Mesenchymal stem cell (in vitro differentiated cells and primary cell): ENCODE measurements around the gene TRPM4.
A peak's percentile ranks its signal among the peaks of the same experiment; 100 is the strongest.

Experiments used
- DNase-seq: peaks from one replicate; pipeline ENCODE4 v3.0.0-alpha.2; 2013
- H2AFZ ChIP-seq: one replicate; pipeline ENCODE4 v1.6.1; 2013; ENCODE audit warnings: low read depth, mild to moderate bottlenecking, control low read depth, inconsistent platforms, low read length, moderate library complexity
- H2AK5ac ChIP-seq: 2 replicates; pipeline ENCODE4 v1.6.1; 2013; ENCODE audit warnings: low read length, moderate library complexity, mild to moderate bottlenecking, inconsistent platforms; ENCODE audit not compliant: severe bottlenecking
- H2BK120ac ChIP-seq: one replicate; pipeline ENCODE4 v1.6.1; 2013; ENCODE audit warnings: low read depth, mild to moderate bottlenecking, inconsistent platforms, low read length, moderate library complexity
- H2BK12ac ChIP-seq, 2 experiments: one replicate each; pipeline ENCODE4 v1.6.1; 2013; ENCODE audit warnings: inconsistent platforms in 2 of 2, low read length in 2 of 2, mild to moderate bottlenecking in 2 of 2, moderate library complexity in 2 of 2, control low read depth in 1 of 2
- H2BK15ac ChIP-seq: one replicate; pipeline ENCODE4 v1.6.1; 2013; ENCODE audit warnings: mild to moderate bottlenecking, low read depth, inconsistent platforms; ENCODE audit not compliant: poor library complexity, severe bottlenecking
- H2BK5ac ChIP-seq: 2 replicates; pipeline ENCODE4 v1.6.1; 2013; ENCODE audit warnings: low read depth, mild to moderate bottlenecking, low read length, control low read depth, inconsistent platforms; ENCODE audit not compliant: poor library complexity, severe bottlenecking
- H3K14ac ChIP-seq, 2 experiments: one replicate each; pipeline ENCODE4 v1.6.1; 2013; ENCODE audit warnings: inconsistent platforms in 2 of 2, low read length in 2 of 2, control low read depth in 1 of 2, mild to moderate bottlenecking in 1 of 2, moderate library complexity in 1 of 2
- H3K18ac ChIP-seq, 2 experiments: one replicate each; pipeline ENCODE4 v1.6.1; 2013; ENCODE audit warnings: inconsistent platforms in 2 of 2, low read length in 2 of 2, control low read depth in 1 of 2, low read depth in 1 of 2, mild to moderate bottlenecking in 1 of 2
- H3K23ac ChIP-seq, 2 experiments: one replicate each; pipeline ENCODE4 v1.6.1; 2013; ENCODE audit warnings: inconsistent platforms in 2 of 2, low read length in 2 of 2, mild to moderate bottlenecking in 2 of 2, moderate library complexity in 2 of 2, control low read depth in 1 of 2
- H3K27ac ChIP-seq: 2 replicates; pipeline ENCODE4 v1.5.1; 2013; ENCODE audit warnings: mild to moderate bottlenecking, moderate library complexity, low read length, control low read depth, inconsistent platforms; ENCODE audit not compliant: poor library complexity, severe bottlenecking
- H3K27me3 ChIP-seq, 2 experiments: 2 replicates each; pipeline versions ENCODE4 v1.6.1 to v1.7.0; 2013; ENCODE audit warnings: low read length in 2 of 2, mild to moderate bottlenecking in 2 of 2, moderate library complexity in 2 of 2, control low read depth in 1 of 2, inconsistent platforms in 1 of 2; ENCODE audit not compliant: control insufficient read depth in 1 of 2, insufficient read depth in 1 of 2
- H3K36me3 ChIP-seq, 2 experiments: 2 replicates each; pipeline versions ENCODE4 v1.6.1 to v1.7.0; 2013; ENCODE audit warnings: low read length in 2 of 2, control low read depth in 1 of 2, inconsistent platforms in 1 of 2, low read depth in 1 of 2, mild to moderate bottlenecking in 1 of 2; ENCODE audit not compliant: insufficient read depth in 2 of 2, control insufficient read depth in 1 of 2
- H3K4ac ChIP-seq, 2 experiments: one replicate each; pipeline ENCODE4 v1.6.1; 2013; ENCODE audit warnings: inconsistent platforms in 2 of 2, low read length in 2 of 2, mild to moderate bottlenecking in 2 of 2, moderate library complexity in 2 of 2, control low read depth in 1 of 2, low read depth in 1 of 2
- H3K4me1 ChIP-seq: 2 replicates; pipeline ENCODE4 v1.6.1; 2013; ENCODE audit warnings: low read depth, low read length, control low read depth; ENCODE audit not compliant: control insufficient read depth, insufficient read depth
- H3K4me2 ChIP-seq: 2 replicates; pipeline ENCODE4 v1.6.1; 2013; ENCODE audit warnings: low read length, mild to moderate bottlenecking, inconsistent platforms; ENCODE audit not compliant: poor library complexity, severe bottlenecking
- H3K4me3 ChIP-seq, 2 experiments: 2 replicates each; pipeline versions ENCODE4 v1.5.1 to v1.7.0; 2013; ENCODE audit warnings: low read length in 2 of 2, mild to moderate bottlenecking in 2 of 2, control low read depth in 1 of 2, low read depth in 1 of 2; ENCODE audit not compliant: insufficient read depth in 1 of 2
- H3K79me1 ChIP-seq: replicated peaks from 2 replicates; pipeline ENCODE4 v1.6.1; 2013; ENCODE audit warnings: mild to moderate bottlenecking, control low read depth, low read length, inconsistent platforms; ENCODE audit not compliant: poor library complexity, severe bottlenecking
- H3K9ac ChIP-seq: 2 replicates; pipeline ENCODE4 v1.7.0; 2013; ENCODE audit warnings: mild to moderate bottlenecking, low read length, moderate library complexity
- H3K9me3 ChIP-seq: 2 replicates; pipeline ENCODE4 v1.7.0; 2013; ENCODE audit warnings: mild to moderate bottlenecking, low read length; ENCODE audit not compliant: control insufficient read depth
- H4K8ac ChIP-seq: one replicate; pipeline ENCODE4 v1.6.1; 2013; ENCODE audit warnings: inconsistent platforms, mild to moderate bottlenecking, low read length, moderate library complexity
- H4K91ac ChIP-seq: one replicate; pipeline ENCODE4 v1.6.1; 2013; ENCODE audit warnings: mild to moderate bottlenecking, low read length, inconsistent platforms
- WGBS: methylation state at CpG from one replicate; pipeline ENCODE4 v1.1.7; 2013; ENCODE audit warnings: mixed read lengths; 5-methylcytosine and 5-hydroxymethylcytosine counted together

TRPM4 gene

DNA sequence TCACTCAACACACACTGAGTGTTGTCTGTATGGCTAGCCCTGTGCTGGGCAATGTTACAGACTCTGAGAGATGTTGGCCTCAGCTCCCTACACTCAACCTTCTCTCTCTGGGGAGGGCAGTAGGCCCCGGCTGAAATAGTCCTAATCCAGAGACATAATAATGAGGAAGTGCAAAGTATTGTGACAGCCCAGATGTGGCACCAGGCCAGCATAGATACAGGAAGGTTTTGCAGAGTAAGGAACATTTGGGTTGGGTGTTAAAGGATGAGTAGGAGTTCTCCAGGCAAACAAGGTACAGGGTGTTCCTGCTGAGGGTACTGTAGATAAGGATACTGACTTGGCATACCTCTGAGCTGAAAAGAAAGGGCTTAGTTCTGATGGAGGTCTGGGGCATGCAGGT, 41.0 kb upstream of the TRPM4 start:
- H3K4me2 ChIP-seq = no peak overlapping the region
- H2BK15ac ChIP-seq = no peak overlapping the region
- H3K4ac ChIP-seq = no peak overlapping the region
- no peak overlapping the region for H4K8ac ChIP-seq
- peaks cover 32% of the 10 kb centered on the region for H3K4me1 ChIP-seq
- H3K36me3 ChIP-seq = peaks cover 0 to 6% of the 10 kb centered on the region in 2 experiments
- peaks cover 3% of the 10 kb centered on the region for H3K79me1 ChIP-seq
- no peak for DNase-seq
- H3K4me3 ChIP-seq = no peak overlapping the region
- no peak overlapping the region for H2BK120ac ChIP-seq
- 87% methylated on average over 1 of the region's 1 CpG for WGBS
- H3K27ac ChIP-seq = no peak overlapping the region
- peak overlapping the region in 1 of 2 experiments; percentile 22 for H2BK12ac ChIP-seq
- no peak overlapping the region for H2AK5ac ChIP-seq
- H3K23ac ChIP-seq = no peak overlapping the region
- no peak overlapping the region for H3K9ac ChIP-seq
- H3K27me3 ChIP-seq = peaks cover 11% of the 10 kb centered on the region in 2 experiments
- no peaks in the 10 kb centered on the region for H3K9me3 ChIP-seq
- no peak overlapping the region for H3K18ac ChIP-seq
- H4K91ac ChIP-seq = no peak overlapping the region
- no peak overlapping the region for H3K14ac ChIP-seq
- H2BK5ac ChIP-seq = no peak overlapping the region
- H2AFZ ChIP-seq = no peak overlapping the region

DNA sequence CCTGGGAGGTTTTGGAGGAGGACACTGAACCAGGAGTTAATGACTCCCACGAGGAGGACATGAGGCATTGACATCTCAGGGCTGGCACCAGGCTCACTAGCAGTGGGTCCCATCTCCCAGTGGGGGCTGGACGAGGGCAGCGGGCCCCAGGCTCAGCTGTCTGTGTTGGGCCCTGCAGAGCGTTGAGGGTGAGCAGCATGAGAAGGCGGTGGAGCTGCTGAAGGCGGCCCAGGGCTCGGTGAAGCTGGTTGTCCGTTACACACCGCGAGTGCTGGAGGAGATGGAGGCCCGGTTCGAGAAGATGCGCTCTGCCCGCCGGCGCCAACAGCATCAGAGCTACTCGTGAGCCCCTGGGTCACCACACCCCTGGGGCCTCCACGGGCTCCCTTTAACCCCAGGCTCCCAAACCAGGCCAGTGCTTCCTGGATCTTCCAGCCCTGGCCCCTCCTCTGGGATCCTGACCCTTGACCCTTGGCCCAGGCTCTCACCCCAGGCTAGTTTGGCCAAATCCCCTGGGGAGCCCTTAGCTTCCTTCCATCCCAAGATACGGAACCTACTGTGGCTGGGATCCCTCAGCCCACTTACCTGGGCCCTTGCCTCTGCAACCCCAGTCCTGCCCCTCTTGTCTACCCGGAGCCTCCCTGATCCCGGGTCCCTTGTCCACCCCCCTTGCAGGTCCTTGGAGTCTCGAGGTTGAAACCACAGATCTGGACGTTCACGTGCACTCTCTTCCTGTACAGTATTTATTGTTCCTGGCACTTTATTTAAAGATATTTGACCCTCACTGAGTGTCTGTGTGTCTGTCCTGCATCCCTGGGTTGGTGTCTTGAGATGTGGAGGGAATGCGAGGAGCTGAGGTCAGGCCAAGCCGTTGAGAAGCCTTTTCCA, 39.7 kb upstream of the TRPM4 start:
- Histone ChIP-seq H2BK120ac (no peak overlapping the region), H3K4ac (no peak overlapping the region), H2BK5ac (no peak overlapping the region), H3K4me3 (peak overlapping the region; percentile 71 to 84), H3K4me1 (peaks cover 32% of the 10 kb centered on the region), H2AK5ac (no peak overlapping the region), H2BK15ac (no peak overlapping the region), H4K91ac (peak overlapping the region; percentile 37), H3K36me3 (peaks cover 0 to 6% of the 10 kb centered on the region in 2 experiments), H2BK12ac (peak overlapping the region in 1 of 2 experiments; percentile 93), H3K27ac (peak overlapping the region; percentile 44), H3K27me3 (peaks cover 11 to 14% of the 10 kb centered on the region in 2 experiments), H4K8ac (peak overlapping the region; percentile 14), H3K14ac (no peak overlapping the region), H3K9ac (peak overlapping the region; percentile 90), H3K79me1 (peaks cover 1% of the 10 kb centered on the region), H3K23ac (no peak overlapping the region), H3K9me3 (no peaks in the 10 kb centered on the region), H3K18ac (peak overlapping the region in 1 of 2 experiments; percentile 88), H2AFZ (peak overlapping the region; percentile 97), H3K4me2 (peak overlapping the region; percentile 85)
- 85% methylated on average over 24 of the region's 26 CpGs for WGBS
- no peak for DNase-seq

DNA sequence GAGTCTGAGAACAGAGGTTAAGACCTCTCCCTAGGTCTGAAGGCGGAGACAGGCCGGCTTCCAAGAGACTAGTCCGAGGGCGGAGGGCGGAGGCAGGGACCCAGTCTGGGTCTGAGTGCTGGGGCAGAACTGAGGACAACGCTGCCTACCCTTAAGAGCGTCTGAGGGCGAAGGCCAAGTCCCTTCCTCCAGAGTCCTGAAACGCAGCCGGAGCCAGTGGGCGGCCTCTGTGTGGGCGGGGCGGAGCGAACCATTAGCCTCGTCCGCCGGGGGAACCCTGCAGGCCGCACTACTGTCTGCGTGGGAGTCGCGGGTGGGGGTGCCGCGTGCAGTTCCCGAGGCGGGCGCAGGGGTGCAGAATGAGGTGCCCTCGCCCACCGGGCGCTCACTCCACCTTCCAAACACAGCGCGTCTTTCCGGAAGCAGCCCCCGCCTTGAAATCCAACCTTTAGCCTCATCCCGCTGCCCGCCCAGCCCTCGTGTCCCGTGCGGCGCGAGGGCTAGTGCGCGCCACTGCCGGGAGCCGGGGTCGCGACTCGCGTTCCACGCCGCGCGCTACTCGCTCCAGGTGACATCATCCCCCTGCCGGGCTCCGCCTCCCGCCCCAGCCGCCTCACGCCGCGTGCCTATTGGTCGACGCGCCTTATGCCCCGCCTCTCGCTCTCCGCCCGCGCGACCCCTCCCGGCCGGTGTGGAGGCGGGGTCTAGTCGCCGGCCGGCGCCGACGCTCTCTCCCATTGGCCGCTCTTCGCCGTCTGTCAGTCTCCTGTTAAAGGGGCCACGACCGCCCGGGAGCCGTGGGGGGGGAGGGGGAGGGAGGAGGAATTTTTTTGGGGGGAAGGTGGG, 38.8 kb upstream of the TRPM4 start, which contains the start of gene C19orf73:
Gene C19orf73 (minus strand): TSS at position 579 of the 846 bp plus-strand sequence. CDS start 121 bp downstream, at position 458.
- DNase-seq = peak; percentile 95
- Histone ChIP-seq H2AK5ac (no peak within 1 kb of the TSS), H4K91ac (peak within 1 kb of the TSS; percentile 81), H3K4me3 (peak within 1 kb of the TSS; percentile 71 to 84), H3K14ac (peak within 1 kb of the TSS in 1 of 2 experiments; percentile 68), H2BK120ac (peak within 1 kb of the TSS; percentile 52), H3K23ac (no peak within 1 kb of the TSS), H2AFZ (peak within 1 kb of the TSS; percentile 97), H3K4me1 (peaks cover 30% of the 10 kb centered on the region), H3K79me1 (peaks cover 1% of the 10 kb centered on the region), H2BK12ac (peak within 1 kb of the TSS; percentile 52 to 93), H3K9me3 (no peaks in the 10 kb centered on the region), H3K27ac (peak within 1 kb of the TSS; percentile 71), H3K9ac (peak within 1 kb of the TSS; percentile 90), H2BK15ac (peak within 1 kb of the TSS; percentile 96), H2BK5ac (peak within 1 kb of the TSS; percentile 46), H3K4ac (peak within 1 kb of the TSS; percentile 83 to 94), H3K27me3 (peaks cover 11 to 14% of the 10 kb centered on the region in 2 experiments), H4K8ac (peak within 1 kb of the TSS; percentile 85), H3K18ac (peak within 1 kb of the TSS; percentile 88 to 98), H3K4me2 (peak within 1 kb of the TSS; percentile 97), H3K36me3 (peaks cover 0 to 6% of the 10 kb centered on the region in 2 experiments)
- 1% methylated on average over 69 of the region's 85 CpGs for WGBS
